Stromal cell of bone marrow (primary cell): Measurements from ENCODE around the gene NOS1AP.
"Not testable (repeated sequence)": the region's sequence is repeated elsewhere in the genome, so short reads cannot be mapped to it uniquely, and the experiment has no call there.

Experiments
- DNase-seq: peaks from one replicate; pipeline ENCODE4 v3.0.0-alpha.2; 2012; ENCODE audit warnings: low read depth

Gene NOS1AP

GRCh38 chr1:162169031-162169790 is 99.7 kb downstream of the NOS1AP start:
- no peak for DNase-seq

DNA sequence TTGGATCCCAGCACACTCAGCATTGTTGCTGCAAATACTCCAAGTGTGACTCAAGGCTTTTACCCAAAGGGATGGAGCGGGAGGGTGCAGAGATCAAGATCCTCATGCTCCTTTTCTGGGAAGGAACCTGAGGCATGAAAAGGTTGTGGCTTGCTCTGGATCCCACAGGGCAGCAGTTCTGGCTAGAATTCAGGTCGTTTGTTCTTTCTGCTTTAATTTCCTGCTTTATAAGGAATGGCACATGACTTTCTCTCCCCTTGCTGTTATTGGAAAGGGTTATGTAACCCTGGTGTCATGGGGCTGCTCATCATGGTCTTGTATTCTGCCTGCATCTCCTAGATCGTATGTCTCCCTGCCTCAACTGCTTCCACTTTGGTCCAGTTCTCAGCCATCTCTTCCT is 101.6 kb downstream of the NOS1AP start:
- DNase-seq = peak; percentile 6

DNA sequence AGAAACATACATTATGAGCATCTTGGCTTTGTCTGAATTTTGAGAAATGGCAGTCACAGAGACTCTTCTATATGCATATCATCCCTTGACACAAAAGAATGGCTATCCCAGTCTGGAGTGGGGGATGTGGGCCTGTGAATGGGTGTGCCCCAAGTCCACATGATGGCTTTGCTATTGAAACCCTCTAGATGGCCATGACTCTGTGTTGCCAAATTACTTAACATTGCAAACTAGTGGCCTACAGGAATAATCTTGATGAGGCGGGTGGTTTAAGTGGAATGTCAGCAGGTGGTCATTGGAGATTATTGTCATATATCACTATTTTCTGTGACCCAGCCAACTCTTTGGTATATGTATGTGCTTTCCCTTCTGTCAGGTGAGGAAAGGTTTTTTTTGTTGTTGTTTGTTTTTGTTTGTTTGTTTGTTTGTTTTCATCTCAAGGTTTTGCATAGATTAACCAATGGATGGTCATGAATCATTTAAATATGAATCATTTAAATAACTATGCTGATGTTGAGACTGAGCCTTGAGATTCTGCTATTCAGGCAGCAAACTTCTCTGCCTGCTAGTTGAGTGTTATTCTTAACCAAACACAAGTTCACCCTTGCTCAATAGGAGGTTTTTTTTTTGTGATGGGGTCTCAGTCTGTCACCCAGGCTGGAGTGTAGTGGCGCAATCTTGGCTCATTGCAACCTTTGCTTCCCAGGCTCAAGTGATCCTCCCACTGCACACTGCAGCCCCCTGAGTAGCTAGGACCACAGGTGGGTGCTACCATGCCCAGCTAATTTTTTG is 103.0 kb downstream of the NOS1AP start:
- no peak for DNase-seq

DNA sequence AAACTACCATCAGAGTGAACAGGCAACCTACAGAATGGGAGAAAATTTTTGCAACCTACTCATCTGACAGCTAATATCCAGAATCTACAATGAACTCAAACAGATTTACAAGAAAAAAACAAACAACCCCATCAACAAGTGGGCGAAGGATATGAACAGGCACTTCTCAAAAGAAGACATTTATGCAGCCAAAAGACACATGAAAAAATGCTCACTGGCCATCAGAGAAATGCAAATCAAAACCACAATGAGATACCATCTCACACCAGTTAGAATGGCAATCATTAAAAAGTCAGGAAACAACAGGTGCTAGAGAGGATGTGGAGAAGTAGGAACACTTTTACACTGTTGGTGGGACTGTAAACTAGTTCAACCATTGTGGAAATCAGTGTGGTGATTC is 104.1 kb downstream of the NOS1AP start:
- not testable (repeated sequence) for DNase-seq

DNA sequence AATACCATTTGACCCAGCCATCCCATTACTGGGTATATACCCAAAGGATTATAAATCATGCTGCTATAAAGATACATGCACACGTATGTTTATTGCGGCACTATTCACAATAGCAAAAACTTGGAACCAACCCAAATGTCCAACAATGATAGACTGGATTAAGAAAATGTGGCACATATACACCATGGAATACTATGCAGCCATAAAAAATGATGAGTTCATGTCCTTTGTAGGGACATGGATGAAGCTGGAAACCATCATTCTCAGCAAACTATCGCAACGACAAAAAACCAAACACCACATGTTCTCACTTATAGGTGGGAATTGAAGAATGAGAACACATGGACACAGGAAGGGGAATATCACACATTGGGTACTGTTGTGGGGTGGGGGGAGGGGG is 104.5 kb downstream of the NOS1AP start:
- DNase-seq = not testable (repeated sequence)

DNA sequence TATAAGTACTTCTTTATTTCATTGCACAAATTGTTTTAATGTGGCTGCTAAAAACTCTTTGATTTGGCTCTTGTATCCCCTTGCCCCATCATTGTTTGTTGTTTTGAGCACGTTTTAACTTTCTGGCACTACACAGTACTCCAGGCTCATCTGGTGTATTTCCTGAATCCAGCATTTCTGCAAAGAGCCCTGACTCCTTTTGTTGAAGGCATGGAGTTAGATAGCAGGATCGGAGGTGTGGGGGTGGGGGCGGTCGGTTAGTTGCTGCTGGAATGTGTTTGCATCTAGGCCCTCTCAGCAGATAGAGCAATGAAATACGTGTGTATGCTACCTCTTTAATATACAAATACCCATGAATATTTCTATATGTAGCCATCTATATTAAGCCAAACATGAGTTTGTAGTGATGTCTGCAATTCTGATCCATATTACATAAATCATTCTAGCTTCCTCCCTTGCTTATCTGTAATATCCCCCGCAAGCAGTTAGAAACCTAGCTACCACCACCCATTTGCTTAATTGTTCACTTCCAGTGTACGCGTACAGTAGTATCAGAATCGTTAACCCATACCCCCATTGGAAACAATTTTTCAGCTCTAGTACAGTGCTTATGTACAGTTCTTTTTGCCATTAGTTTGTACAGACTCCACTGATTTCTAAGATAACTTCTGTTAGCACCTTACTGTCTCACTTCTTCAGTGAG is 106.0 kb downstream of the NOS1AP start:
- no peak for DNase-seq

DNA sequence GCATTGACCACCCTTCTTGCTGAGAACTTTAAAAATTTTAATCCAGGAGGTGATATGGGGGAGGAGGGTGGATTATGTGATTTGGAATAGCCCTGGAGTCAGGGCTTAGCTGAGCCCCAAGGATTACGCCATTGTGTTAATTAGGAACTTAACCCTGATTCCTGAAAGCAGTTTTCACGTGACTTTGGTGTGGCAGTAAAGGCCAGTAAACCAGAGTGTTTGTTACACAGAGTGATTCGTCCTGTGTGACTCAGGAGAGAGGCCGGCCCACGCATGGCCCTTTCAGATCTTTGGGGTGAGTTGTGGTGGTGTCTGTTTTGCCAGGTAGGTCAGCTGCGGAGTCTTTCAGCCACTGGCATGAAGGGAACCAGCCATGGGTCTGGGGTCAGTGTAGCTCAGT is 107.6 kb downstream of the NOS1AP start:
- DNase-seq = no peak

DNA sequence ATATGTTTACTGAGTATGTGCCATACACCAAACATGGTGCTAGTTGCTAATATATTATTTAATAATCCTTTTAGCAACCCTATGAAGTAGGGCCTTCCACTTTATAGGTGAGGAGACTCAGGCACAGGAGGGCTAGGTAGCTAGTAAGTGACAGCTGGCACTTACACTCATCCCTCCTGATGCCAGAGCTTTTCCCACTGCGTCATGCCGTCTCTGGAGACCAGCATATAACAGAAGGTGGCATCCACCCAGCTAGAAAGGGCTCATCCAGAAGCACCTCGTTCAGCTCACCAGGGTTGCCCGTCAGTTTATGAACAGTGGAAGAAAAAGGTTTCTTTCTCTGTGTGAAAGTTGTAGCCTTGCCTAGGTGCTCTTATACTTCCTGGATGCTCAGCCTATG is 108.9 kb downstream of the NOS1AP start:
- DNase-seq = no peak

DNA sequence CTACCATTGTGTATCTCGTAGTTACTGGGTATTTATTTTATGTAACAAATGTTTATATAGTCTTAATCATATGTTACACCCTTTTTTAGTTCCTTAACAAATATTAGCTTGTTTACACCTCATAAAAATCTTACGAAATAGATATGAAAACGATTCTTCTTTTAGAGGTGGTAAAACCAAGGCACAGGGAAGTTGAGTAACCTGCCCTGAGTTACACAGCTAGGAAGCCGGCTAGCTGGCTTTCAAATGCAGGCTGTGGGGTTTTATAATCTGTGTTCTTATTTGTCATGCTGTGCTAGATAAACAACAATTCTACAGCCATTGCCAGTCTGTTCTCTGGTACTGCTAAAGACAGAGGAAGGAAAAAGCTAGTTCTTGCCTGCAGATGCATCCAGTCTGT is 109.6 kb downstream of the NOS1AP start:
- no peak for DNase-seq

GRCh38 chr1:162180813-162181212 is 111.3 kb downstream of the NOS1AP start:
- DNase-seq = no peak

- DNase-seq = no peak
Measured at GRCh38 chr1:162182090-162182489, 112.6 kb downstream of the NOS1AP start.

GRCh38 chr1:162185314-162186025 is 116.0 kb downstream of the NOS1AP start:
- no peak for DNase-seq

DNA sequence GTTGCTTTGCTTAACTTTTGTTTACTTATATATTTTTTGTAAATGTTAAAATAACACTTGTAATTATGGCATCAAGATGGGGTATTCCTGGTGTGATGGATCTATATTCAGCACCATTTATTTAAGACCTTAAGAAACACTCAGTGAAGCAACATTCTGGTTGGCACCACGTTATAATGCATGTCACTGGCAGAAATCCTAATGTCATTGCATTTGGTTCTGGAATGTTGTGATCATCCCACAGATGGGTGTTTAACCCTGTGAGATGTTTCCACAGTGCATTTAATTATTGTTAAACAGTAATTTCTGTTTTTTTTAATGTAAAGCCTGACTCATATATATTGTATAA is 116.5 kb downstream of the NOS1AP start:
- no peak for DNase-seq

DNA sequence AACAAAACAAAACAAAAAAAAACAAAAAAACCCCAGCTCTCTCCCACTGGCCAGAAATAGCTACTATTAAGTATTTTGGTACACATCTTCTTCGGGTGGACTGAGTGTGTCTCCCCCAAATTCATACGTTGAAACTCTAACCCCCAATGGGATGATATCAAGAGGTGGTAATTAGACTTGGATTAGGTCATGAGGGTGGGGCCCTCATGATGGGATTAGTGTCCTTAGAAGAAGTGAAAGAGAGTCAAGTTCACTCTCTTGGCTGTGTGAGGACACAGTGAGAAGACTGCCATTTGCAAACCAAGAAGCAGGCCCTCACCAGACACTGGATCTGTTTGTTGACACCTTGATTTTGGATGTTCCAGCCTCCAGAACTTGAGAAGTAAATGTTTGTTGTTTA is 116.9 kb downstream of the NOS1AP start:
- no peak for DNase-seq

- DNase-seq = no peak
Measured at GRCh38 chr1:162187687-162188276, 118.3 kb downstream of the NOS1AP start.

GRCh38 chr1:162189345-162189744 is 119.9 kb downstream of the NOS1AP start:
- DNase-seq = no peak

DNA sequence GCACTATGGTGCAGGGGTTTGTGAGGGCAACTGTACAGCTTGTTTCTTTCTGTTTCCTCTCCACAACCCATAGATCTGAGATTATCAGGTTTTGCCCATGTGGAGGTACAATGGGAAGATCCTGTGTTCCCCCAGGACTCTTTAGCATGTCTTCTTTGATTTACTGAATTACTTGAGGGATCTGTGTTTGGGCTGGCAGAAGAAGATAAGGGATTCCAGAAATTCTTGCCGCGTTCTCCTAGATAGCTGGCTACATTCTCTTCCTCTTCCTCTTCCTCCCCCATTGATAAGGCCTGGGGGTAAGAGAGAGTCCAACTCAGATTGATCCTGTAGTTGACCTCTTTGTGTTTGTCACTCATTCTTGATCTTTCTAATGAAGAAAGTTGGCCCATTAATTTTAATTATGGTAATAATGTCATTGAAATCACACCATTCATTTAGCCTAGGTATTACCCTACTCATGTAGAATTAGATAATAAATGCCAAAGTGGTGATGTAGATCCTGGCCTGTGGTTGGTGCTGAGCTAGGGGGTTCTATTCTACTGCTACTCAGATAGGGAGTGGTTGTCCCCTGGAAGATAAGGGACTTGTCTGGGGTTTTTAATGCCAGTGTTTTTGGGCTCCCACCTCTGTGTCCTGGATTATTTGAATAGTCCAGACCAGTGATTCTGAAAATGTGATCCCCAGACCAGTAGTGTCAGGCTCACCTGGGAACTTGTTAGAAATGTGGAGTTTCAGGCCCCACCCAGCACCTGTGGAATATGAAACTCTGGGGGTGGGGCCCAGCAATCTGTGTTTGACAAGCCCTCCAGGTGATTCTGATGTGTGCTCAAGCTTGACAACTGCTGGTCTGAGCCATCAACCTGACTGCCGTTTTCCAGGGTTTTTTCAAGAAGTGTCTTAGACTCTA is 122.2 kb downstream of the NOS1AP start:
- no peak for DNase-seq

GRCh38 chr1:162192306-162192678 is 122.8 kb downstream of the NOS1AP start:
- no peak for DNase-seq

GRCh38 chr1:162192763-162193162 is 123.3 kb downstream of the NOS1AP start:
- no peak for DNase-seq

GRCh38 chr1:162193221-162193620 is 123.7 kb downstream of the NOS1AP start:
- no peak for DNase-seq

GRCh38 chr1:162193815-162194214 is 124.3 kb downstream of the NOS1AP start:
- no peak for DNase-seq
